DMS153 treated with DMSO at 0.1 percent for 48 hours (cell line): ENCODE data around the gene HES5.

ENCODE experiments used
- DNase-seq: peaks from one replicate; lab custom pipeline; 2025; ENCODE audit not compliant: unreplicated experiment; lab: John Stamatoyannopoulos, UW

Gene HES5

GRCh38 chr1:2516124-2516523, 13.9 kb downstream of the HES5 start:
- no peak for DNase-seq

- DNase-seq = no peak
Observed at GRCh38 chr1:2515763-2516080, 14.3 kb downstream of the HES5 start.

DNA sequence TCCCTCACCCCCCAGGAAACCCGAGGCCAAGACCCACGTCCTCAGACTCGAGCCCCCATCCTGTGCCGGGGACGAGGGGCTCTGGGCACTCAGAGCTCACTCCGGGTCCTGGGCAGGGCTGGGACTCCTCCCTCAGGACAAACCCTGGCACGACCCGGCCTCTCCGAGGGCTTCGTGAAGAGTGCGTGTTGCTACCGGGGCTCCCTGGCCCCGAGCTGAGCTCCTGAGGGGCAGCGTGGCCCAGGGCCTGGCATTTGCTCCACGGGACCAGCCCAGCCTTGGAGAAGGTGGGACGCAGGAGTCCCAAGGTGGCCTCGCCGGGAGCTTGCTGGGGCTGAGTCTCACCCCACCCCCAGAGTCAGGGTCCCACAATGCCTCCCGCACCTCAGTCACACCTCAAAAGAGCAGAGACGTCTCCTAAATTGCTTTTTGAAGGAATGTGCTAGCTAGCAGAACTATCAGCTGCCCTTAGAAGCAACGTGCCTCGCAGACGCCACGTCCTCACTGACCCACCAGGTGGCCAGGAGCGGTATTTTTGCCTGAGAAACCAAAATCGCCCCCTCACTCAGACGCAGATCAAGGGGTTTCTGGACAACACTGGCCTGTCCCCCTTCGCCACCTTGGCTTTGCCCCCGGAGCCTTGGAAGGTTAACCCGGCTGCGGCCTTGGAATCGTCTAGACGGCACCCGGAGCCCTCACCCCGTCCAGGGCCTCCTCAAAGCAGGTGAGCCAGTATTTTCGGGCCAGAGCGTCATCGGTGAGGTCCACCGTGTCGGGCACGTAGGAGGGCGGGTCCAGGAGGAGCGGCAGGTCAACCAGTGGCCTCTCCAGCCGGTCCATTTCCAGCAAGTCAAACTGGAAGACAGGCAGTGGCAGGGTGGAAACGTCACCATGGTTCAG, 14.9 kb downstream of the HES5 start:
- no peak for DNase-seq

DNA sequence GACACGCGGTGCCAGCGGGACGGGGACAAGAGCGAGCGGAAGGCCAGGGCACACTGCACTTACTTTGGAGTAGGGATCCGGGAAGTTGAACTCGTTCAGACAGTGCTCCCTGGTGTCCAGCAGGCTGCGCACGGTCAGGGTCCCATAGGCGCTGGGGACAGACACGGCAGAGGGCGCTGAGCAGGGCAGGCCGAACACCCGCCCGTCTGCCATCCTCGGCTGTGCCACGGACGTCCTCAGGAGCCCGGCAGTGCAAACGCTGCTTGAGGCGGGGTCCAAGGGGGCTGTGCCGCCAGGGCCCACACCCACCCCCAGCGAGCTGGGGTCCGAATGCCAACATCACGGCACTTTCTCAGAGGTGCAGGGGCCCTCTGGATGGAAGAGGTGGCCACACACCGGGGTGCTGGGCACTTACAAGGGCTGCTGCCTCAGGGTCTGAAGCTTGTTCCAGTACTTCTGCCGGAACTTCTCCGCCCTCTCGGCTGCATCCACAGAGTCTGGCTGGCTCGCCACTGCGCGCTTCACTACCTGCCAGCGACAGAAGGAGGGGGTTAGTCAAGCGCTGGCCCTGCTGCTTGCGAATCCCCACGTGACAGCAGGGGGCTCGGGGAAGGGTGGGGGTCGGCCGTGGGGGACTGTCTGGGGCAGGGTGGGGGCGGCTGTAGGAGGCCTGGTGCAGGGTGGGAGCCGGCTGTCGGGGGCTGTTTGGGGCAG, 16.0 kb downstream of the HES5 start:
- DNase-seq = no peak

- no peak for DNase-seq
Observed at GRCh38 chr1:2512862-2513421, 17.1 kb downstream of the HES5 start.

GRCh38 chr1:2510366-2511155, 19.5 kb downstream of the HES5 start:
- DNase-seq = no peak

- DNase-seq = no peak
Observed at GRCh38 chr1:2509589-2509988, 20.5 kb downstream of the HES5 start.

DNA sequence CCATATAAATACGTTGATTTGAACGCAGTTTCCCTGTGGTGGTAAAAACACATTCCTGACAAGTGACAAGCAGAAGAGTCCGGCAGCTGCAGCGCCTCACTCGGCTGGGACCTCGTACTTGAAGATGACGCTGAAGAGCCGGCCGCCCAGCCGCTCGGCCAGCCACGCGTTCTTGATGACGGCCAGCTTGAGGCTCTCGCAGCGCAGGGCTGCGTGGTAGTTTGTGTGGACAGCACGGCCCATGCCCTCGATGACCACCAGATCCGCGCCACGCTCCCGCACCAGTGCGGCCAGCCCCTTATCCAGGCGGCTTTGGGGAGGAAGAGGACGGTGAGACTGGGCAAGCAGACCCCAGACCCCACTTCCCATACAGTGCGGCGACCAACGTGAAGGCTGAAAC, 21.3 kb downstream of the HES5 start:
- DNase-seq = no peak

- no peak for DNase-seq
Observed at GRCh38 chr1:2508180-2508579, 21.9 kb downstream of the HES5 start.

DNA sequence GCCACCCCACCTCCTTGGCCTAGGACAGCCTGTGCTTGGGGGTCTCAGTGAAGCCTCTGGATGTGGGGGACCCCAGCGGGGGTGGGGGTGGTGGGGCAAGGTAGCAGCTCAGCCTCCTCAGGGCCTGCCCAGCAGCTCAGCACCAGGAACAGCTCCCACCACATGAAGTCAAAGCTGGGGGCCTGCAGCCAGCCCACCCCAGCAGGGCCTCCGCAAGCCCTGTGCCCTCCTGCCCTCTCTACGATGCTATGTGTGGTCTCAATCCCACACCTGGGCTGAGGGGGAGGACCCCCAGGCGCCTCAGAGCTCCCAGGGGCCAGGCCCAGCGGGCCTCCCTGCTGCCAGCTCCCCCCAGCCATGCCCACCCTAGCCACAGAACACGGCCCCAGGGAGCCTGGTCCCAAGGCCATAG, 22.3 kb downstream of the HES5 start:
- DNase-seq = no peak

DNA sequence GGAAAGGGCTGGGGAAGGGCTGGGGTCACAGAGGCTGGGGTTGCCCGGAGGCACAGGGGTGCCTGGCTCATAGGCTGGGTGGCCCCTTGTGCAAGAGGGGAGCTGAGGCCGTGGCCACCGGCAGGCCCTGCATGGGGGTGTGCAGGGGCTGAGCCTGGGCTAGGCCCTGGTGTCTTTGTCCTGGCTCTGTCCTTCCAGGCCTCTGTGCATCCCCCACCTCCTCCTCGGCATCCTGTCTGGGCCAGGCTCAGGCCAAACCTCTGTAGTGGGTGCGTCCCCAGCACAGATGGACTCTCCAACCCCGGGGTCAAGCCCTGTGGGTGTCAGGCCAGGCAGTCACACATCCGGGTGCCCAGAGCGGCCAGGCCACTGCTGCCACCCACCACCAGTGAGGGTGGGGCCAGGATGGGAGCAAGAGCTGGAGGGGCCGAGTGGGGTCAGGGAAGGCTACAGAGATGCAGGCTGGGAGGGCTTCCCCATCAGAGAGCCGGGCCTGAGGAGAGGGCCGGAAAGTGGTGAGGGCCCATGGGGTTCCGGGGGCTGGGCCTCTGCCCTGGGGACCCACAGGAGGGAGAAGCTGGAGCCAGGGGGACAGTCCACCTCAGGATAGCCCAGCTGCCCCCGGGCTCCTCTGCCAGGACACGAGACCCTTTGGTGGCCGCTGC, 23.0 kb downstream of the HES5 start:
- no peak for DNase-seq

DNA sequence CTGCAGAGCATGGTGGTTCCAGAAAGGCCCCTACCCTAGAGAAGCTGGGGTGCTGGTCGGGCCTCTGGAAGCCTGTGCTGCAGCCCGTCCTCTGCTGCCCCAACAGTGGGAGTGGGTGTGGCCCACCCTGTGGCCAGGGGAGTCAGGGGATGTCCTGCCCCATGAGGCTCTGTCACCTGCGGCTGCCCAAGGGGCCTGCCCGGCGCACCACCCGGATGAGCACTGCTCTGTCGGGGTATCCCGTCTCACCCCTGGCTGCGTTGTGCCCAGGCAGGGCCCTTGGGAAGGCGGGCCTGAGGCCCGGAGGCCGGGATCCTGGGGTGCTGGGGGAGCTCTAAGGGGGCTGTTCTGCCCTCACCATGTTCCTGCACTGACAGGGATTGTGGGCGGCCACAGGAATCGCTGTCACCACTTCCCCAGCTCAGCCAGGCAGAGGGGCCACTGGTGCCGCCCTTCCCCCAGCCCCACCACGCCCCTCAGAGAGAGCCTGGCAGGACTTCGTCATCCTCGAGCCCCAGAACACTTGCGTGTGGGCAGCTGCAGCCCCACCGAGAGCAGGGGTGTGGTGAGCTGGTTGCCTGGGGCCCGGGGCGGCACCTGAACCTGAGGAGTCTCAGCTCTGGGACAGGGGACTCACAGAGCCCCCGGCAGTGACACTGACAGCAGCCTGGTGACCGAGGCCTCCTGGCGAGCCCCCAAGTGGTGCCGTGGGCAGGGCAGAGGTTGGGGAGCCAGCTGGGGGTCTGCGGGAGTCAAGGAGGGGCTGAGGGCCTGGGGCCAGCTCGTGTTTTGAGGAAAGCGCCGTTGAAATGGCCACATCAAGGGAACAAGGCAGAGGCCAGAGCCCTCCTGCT, 23.8 kb downstream of the HES5 start:
- no peak for DNase-seq

- DNase-seq = no peak
Observed at GRCh38 chr1:2505461-2505994, 24.5 kb downstream of the HES5 start.

DNA sequence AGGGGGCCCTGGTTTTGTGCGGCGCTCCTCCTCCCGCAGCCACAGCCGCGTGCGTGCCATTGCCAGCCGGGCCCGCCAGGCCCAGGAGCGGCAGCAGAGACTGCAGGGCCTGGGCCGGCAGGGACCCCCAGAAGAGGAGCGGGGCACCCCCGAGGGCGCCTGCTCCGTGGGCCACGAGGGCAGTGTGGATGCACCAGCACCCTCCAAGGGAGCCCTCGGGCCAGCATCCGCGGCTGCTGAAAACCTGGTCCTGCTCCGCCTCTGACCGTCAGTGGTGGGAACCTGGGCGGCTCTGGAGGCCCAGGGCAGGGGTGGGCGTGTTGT, 25.2 kb downstream of the HES5 start:
- no peak for DNase-seq

- no peak for DNase-seq
Observed at GRCh38 chr1:2504225-2504948, 25.7 kb downstream of the HES5 start.

- DNase-seq = no peak
Observed at GRCh38 chr1:2503554-2504224, 26.4 kb downstream of the HES5 start.

DNA sequence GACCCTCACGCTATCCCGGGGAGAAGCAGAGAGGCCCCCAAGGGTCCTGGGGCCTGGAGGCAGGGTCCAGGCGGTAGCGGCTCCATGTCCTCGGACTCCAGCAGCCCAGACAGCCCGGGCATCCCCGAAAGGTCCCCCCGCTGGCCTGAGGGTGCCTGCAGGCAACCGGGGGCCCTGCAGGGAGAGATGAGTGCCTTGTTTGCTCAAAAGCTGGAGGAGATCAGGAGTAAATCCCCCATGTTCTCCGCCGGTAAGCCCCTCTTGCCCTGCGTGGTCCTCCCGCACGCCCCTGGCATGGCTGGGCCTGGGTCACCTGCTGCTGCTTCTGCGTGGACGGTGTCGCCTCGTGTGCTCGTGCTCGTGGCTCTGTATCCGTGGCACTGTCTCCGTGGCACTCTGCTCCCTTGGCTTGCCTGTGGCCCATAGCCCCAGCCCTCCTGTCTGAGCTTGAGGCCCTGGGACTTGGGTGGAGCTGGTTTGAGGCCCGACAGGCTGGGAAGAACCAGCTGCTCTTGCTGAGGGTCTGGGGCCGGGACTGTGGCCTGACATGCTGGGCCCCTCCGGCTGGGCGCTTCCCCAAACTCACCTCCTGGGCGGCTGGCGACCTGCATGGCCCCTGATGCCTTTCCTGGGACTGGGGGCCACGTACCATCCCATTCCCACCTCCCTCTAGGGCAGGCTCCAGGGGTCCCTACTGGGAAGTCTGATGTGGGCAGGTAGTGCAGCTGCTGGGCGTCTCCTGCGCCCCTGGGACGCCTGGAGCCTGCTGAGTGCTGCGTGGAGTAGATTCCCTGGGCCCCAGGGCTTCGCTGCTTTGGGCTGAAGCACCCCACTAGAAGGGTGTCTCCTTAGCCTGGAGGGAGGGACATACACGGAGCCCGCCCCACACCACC, 27.2 kb downstream of the HES5 start:
- DNase-seq = no peak

GRCh38 chr1:2502210-2502609, 27.9 kb downstream of the HES5 start:
- no peak for DNase-seq
